ENCODE results near the gene PHF20.
"Not testable (repeated sequence)": the region's sequence is repeated elsewhere in the genome, so short reads cannot be mapped to it uniquely, and the experiment has no call there.

PHF20 gene

DNA sequence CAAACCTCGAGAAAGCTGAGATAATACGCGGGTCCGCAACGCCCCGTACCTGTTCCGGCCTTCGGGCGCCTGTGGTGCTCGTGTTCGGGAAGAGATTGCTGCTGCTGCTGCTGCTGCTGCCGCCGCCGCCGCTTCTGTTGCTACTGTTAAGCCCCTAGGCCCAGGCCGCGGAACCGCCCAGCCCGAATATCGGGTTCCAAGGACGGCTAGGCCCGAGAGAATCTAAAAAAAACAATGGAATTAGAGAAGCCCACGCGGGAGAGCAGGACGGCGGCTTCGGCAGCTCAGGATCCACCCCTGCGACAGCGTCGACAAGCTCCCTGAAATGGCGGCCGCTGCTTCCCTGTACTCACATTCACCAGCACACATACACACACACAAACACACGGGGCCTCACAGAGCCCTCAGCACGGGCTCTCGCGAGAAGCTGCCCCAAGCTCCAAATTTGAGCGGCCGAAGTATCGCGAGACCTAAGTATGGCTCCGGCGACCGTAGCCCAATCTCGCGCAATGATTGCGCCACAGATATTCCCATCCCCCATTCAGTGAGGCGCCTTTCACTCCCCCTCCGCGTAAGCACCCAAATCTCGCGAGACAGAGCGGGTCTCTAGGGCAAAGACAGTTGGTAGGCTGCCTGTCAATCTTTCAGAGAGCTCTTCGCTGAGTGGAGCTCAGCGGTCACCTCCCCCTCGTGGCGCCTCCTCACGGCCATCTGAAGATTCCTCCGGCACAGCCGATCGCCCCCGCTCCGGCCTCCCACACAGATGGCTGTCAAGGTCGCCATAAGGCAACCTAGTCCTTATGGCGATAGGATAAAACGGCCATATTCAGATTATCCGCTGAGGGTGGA is 29.7 kb upstream of the PHF20 start, which contains the start of gene RBM39:
Gene RBM39 (minus strand): TSS at position 369 of the 849 bp plus-strand sequence. CDS start 1,386 bp downstream, outside the sequence.
- TF ChIP-seq, protein P1, sequence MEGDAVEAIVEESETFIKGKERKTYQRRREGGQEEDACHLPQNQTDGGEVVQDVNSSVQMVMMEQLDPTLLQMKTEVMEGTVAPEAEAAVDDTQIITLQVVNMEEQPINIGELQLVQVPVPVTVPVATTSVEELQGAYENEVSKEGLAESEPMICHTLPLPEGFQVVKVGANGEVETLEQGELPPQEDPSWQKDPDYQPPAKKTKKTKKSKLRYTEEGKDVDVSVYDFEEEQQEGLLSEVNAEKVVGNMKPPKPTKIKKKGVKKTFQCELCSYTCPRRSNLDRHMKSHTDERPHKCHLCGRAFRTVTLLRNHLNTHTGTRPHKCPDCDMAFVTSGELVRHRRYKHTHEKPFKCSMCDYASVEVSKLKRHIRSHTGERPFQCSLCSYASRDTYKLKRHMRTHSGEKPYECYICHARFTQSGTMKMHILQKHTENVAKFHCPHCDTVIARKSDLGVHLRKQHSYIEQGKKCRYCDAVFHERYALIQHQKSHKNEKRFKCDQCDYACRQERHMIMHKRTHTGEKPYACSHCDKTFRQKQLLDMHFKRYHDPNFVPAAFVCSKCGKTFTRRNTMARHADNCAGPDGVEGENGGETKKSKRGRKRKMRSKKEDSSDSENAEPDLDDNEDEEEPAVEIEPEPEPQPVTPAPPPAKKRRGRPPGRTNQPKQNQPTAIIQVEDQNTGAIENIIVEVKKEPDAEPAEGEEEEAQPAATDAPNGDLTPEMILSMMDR (IDR thresholded peaks at IDR 0.05; ENCODE audit: control insufficient read depth, insufficient read depth, low read depth, low read length, missing control alignments): peak; percentile 46
- peak within 1 kb of the TSS; percentile 75 for H3K4me3 ChIP-seq (ENCODE audit: control insufficient read depth, low read depth, low read length)
- DNase-seq (ENCODE audit: low read depth): peak; percentile 100

DNA sequence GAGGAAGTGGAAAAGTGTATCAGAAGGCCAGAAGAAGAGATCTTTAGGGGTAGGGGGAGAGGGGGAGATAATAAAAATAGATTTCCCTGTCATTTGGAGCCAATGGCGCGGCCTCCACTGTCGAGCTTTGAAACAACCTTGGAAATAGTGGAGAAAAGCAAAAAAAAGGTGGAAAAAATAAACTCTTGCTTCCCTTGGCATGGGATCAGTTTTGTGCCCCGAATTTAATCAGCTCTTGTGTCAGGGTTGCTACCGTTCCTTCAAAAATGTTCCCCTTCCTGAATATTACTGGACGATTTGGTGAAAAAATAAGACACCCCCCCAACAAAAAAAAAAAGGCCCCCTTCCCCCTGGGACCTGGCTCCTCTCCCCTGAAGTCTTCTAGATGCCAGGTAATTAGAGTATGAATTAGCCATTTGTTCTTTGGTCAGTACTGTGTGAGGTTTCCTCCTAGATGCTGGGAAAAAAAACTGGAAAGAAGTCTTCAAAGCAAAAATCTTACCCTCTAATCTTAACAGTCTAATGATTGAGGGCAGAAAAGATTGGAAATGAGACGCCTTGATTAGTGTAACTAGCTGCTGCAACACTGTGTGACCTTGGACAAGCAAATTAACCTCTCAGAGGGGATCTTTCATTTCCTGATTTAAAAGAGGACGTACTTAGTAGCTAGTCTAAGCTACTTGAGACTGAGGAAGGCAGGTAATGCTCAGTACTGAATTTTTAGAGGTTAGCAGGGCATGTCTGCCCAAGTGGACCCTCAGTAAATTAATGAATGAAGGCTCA is 28.9 kb upstream of the PHF20 start:
- DNase-seq (ENCODE audit: low read depth): no peak
- peak overlapping the region; percentile 65 for H3K4me3 ChIP-seq (ENCODE audit: control insufficient read depth, low read depth, low read length)
- TF ChIP-seq, protein P1 (IDR thresholded peaks at IDR 0.05; ENCODE audit: control insufficient read depth, insufficient read depth, low read depth, low read length, missing control alignments): no peak

DNA sequence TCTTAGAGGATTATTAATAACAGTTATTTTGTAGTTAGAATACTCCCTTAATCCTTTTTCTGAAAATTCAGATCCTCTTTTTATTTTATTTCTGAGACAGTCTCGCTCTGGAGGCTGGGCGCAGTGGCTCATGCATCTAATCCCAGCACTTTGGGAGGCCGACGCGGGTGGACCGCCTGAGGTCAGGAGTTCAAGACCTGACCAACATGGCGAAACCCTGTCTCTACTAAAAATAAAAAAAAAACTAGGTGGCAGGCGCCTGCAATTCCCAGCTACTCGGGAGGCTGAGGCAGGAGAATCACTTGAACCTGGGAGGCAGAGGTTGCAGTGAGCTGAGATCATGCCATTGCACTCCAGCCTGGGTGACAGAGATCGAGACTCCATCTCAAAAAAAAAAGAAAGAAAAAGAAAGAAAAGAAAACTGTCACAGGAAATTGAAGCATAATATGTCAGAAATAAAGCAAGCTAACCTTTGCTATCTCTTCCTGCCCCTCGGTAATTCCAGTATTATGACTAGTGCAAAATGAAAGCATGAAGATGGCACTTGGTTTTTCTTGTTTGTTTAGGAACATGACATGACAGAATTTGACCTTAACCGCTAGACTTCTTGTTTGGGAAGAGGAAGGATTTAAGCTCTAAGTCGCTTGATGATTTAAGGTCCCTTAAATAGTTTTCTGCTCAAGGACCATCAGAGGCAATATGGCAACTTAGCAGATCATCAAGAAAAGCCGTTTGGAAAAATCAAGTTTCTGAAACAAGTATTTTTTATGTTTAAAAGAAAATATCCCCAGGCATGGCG is 27.9 kb upstream of the PHF20 start:
- TF ChIP-seq, protein P1 (IDR thresholded peaks at IDR 0.05; ENCODE audit: control insufficient read depth, insufficient read depth, low read depth, low read length, missing control alignments): no peak
- H3K4me3 ChIP-seq (ENCODE audit: control insufficient read depth, low read depth, low read length): no peak overlapping the region
- no peak for DNase-seq (ENCODE audit: low read depth)

DNA sequence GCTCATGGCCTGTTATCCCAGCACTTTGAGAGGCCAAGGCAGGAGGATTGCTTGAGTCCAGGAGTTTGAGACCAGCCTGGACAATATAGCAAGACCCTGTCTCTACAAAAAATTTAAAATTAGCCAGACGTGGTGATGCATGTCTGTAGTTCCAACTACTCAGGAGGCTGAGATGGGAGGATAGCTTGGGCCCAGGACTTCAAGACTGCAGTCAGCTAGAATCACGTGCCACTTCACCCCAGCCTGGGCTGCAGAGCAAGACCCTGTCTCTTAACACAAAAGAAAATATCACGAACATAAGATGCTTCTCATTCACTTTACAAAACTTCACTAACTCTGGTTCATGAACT is 27.3 kb upstream of the PHF20 start:
- H3K4me3 ChIP-seq (ENCODE audit: control insufficient read depth, low read depth, low read length); DNase-seq (ENCODE audit: low read depth): not testable (repeated sequence)

DNA sequence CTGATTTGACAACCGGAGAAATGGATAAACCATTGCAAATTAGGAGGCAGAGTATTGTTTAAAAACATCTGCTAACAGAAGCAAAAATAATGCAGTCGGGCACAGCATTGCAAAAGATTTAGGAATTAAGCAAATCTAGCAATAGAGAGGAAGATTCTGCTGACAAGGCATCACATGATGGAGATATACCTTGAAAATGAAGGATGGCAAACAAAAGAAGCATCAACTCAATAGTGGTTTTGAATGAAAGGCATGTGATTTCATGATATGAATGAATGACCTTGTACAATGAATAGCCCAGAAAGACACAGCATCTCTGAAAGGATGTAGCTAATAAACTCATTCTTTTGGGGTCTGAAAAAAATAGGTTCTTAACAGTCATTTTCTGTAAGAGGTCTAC is 21.2 kb upstream of the PHF20 start:
- DNase-seq (ENCODE audit: low read depth): no peak
- no peak overlapping the region for H3K4me3 ChIP-seq (ENCODE audit: control insufficient read depth, low read depth, low read length)
- TF ChIP-seq, protein P1 (IDR thresholded peaks at IDR 0.05; ENCODE audit: control insufficient read depth, insufficient read depth, low read depth, low read length, missing control alignments): no peak

DNA sequence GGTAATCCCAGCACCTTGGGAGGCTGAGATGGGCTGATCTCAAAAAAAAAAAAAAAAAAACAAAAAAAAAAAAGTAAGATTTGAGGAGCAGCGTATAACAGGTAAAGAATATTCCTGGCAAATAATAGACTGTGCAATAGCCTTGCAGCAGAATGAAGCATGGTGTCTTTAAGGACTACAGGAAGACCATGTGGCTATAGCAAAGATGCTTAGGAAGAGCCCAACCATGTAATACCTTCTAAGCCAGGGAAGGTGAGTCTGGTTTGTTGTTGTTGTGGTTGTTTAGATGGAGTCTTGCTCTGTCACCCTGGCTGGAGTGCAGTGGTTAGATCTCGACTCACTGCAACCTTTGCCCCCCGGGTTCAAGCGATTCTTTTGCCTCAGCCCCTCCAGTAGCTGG is 15.4 kb upstream of the PHF20 start:
- TF ChIP-seq, protein P1 (IDR thresholded peaks at IDR 0.05; ENCODE audit: control insufficient read depth, insufficient read depth, low read depth, low read length, missing control alignments): no peak
- DNase-seq (ENCODE audit: low read depth): no peak
- H3K4me3 ChIP-seq (ENCODE audit: control insufficient read depth, low read depth, low read length): no peak overlapping the region
